GM23338 (cell line): Measurements from ENCODE around the gene TPO. TPM values are rescaled to one million over a fixed set of nuclear protein-coding genes. Genes with fewer than 3 reads are reported as not detected.

ENCODE experiments used
- ATAC-seq: fragments of 200-7000 bp; cut with Tn5 transposase; 3 replicates; pipeline ENCODE4 v1.9.1; 2020
- DNase-seq: peaks from one replicate; pipeline ENCODE4 v3.0.0-alpha.2; 2015; ENCODE audit warnings: low spot score
- H2AFZ ChIP-seq: fragments of 200-600 bp; sonication (generic); 2 replicates; pipeline ENCODE4 v1.8.0; 2016; ENCODE audit warnings: antibody characterized with exemption, mild to moderate bottlenecking, moderate library complexity
- H3F3A ChIP-seq: fragments of 200-600 bp; sonication (generic); replicated peaks from 2 replicates; pipeline ENCODE4 v1.8.0; 2017; ENCODE audit warnings: antibody characterized with exemption, mixed run types, low read depth
- H3K27ac ChIP-seq: fragments of 200-600 bp; sonication (generic); 2 replicates; pipeline ENCODE4 v1.6.1; 2016; ENCODE audit warnings: low read depth
- H3K27me3 ChIP-seq: fragments of 200-600 bp; sonication (generic); 2 replicates; pipeline ENCODE4 v1.8.0; 2016; ENCODE audit warnings: mild to moderate bottlenecking, mixed run types, moderate library complexity; ENCODE audit not compliant: insufficient read depth
- H3K36me3 ChIP-seq: fragments of 200-600 bp; sonication (generic); 2 replicates; pipeline ENCODE4 v1.8.0; 2016; ENCODE audit warnings: mild to moderate bottlenecking; ENCODE audit not compliant: insufficient read depth
- H3K4me1 ChIP-seq: fragments of 200-600 bp; sonication (generic); 2 replicates; pipeline ENCODE4 v1.8.0; 2016; ENCODE audit warnings: mild to moderate bottlenecking, moderate library complexity; ENCODE audit not compliant: insufficient read depth
- H3K4me2 ChIP-seq: fragments of 200-600 bp; sonication (generic); 2 replicates; pipeline ENCODE4 v1.7.1; 2017; ENCODE audit warnings: mixed run types
- H3K4me3 ChIP-seq: fragments of 200-600 bp; sonication (generic); 2 replicates; pipeline ENCODE4 v1.6.1; 2016; ENCODE audit warnings: mixed run types
- H3K79me2 ChIP-seq: fragments of 200-600 bp; sonication (generic); replicated peaks from 2 replicates; pipeline ENCODE4 v1.8.0; 2017; ENCODE audit warnings: mild to moderate bottlenecking; ENCODE audit not compliant: insufficient read depth
- H3K9me2 ChIP-seq: fragments of 200-600 bp; sonication (generic); 2 replicates; pipeline ENCODE4 v1.8.0; 2017; ENCODE audit not compliant: insufficient read depth
- H4K20me1 ChIP-seq: fragments of 200-600 bp; sonication (generic); replicated peaks from 2 replicates; pipeline ENCODE4 v1.8.0; 2017; ENCODE audit warnings: mild to moderate bottlenecking; ENCODE audit not compliant: insufficient read depth
- H3K27ac Mint-ChIP-seq: 2 replicates; pipeline ENCODE4 v1.8.0; 2020; ENCODE audit warnings: inconsistent platforms, mild to moderate bottlenecking, moderate library complexity, mixed read lengths
- H3K27me3 Mint-ChIP-seq: 3 replicates; pipeline ENCODE4 v1.8.0; 2022; ENCODE audit warnings: low read depth, mild to moderate bottlenecking, moderate library complexity, mixed read lengths, inconsistent platforms; ENCODE audit not compliant: insufficient read depth, poor library complexity
- H3K36me3 Mint-ChIP-seq: 3 replicates; pipeline ENCODE4 v1.8.0; 2021; ENCODE audit warnings: low read depth, mild to moderate bottlenecking, inconsistent platforms, moderate library complexity, mixed read lengths
- H3K4me1 Mint-ChIP-seq: 3 replicates; pipeline ENCODE4 v1.8.0; 2020; ENCODE audit warnings: mild to moderate bottlenecking, inconsistent platforms, mixed read lengths
- H3K4me3 Mint-ChIP-seq: 3 replicates; pipeline ENCODE4 v1.8.0; 2021; ENCODE audit warnings: moderate library complexity, mild to moderate bottlenecking, inconsistent platforms, mixed read lengths
- H3K9me3 Mint-ChIP-seq: 3 replicates; pipeline ENCODE4 v1.8.0; 2020; ENCODE audit warnings: moderate library complexity, mild to moderate bottlenecking, inconsistent platforms, mixed read lengths
- CREB1 ChIP-seq: fragments of 250-450 bp; sonication (Bioruptor Pico); IDR thresholded peaks from 2 replicates; pipeline ENCODE4 v1.5.0; 2020; ENCODE audit warnings: low read depth, mild to moderate bottlenecking, moderate library complexity
- ETS1 ChIP-seq: IDR thresholded peaks from 2 replicates; pipeline ENCODE4 v1.6.1; 2016; ENCODE audit warnings: antibody characterized with exemption
- JUNB ChIP-seq: IDR thresholded peaks from one replicate; pipeline ENCODE4 v1.6.1; 2016; ENCODE audit warnings: antibody characterized with exemption; ENCODE audit not compliant: unreplicated experiment
- REST ChIP-seq: IDR thresholded peaks from one replicate; pipeline ENCODE4 v1.6.1; 2018; ENCODE audit warnings: antibody characterized with exemption; ENCODE audit not compliant: unreplicated experiment
- STAT1 ChIP-seq: IDR thresholded peaks from one replicate; pipeline ENCODE4 v1.6.1; 2016; ENCODE audit warnings: antibody characterized with exemption; ENCODE audit not compliant: unreplicated experiment
- ZNF114 ChIP-seq: fragments of 250-450 bp; sonication (Bioruptor Pico); IDR thresholded peaks from 2 replicates; pipeline ENCODE4 v1.5.0; 2020; ENCODE audit warnings: mild to moderate bottlenecking, moderate library complexity
- ZNF331 ChIP-seq: fragments of 250-450 bp; sonication (Bioruptor Pico); IDR thresholded peaks from 2 replicates; pipeline ENCODE4 v1.5.0; 2020; ENCODE audit warnings: low read depth, mild to moderate bottlenecking, moderate library complexity
- ZNF462 ChIP-seq: fragments of 250-450 bp; sonication (Bioruptor Pico); IDR thresholded peaks from 2 replicates; pipeline ENCODE4 v1.5.0; 2020; ENCODE audit warnings: mild to moderate bottlenecking, moderate library complexity
- polyA plus RNA-seq: library from polyadenylated mRNA; unstranded; fragments of >200 nt; fragmentation: Nextera tagmentation; extraction: Ambion mirVana; gene quantifications from 2 replicates; pipeline ENCODE4 v1.2.1, GENCODE V29; 2016
- total RNA-seq: library from RNA; depleted of rRNA; stranded (reverse); fragments of >200 nt; shearing (Covaris generic); gene quantifications from 2 replicates; pipeline ENCODE4 v1.2.3, GENCODE V29; 2014

The TPO gene
- total and polyA plus RNA-seq, 2 experiments from 2014 or later, result 0.74 TPM; not detected in 1

DNA sequence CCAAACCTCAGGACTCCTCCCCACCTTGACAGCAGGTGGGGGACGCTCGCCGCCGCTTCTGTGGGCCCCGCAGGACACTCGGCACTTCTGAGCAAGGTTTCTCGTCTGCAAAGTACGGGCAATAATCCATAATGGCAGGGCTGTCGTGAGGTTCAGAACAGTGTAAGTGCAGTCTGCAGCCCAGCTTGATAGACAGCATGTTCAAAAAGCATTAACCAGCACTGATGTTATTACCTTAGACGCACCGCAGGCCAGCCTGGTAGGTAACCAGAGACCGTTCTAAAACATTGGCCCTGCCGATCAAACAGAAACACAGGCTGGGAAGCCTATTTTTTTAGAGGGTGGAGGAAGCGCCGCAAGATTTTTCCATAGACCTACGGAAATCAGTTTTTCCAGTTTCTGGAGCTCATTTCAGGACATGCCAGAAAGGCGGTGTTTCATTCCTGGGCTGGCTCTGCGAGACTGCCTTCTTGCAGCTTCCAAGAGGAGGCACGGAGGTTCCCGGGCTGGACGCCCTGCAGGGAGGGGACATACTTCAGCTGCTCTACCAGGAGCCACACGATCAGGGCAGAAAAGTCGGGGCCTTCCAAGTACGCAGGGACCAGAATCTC lies 148.7 kb downstream of the TPO start:
- Histone ChIP-seq H4K20me1 (no peaks in the 10 kb centered on the region), H3K27ac (no peak overlapping the region), H3K4me2 (no peak overlapping the region), H3K4me1 (no peaks in the 10 kb centered on the region), H2AFZ (no peak overlapping the region), H3K36me3 (no peaks in the 10 kb centered on the region), H3F3A (no peaks in the 10 kb centered on the region), H3K4me3 (no peak overlapping the region), H3K9me2 (no peaks in the 10 kb centered on the region), H3K27me3 (no peaks in the 10 kb centered on the region), H3K79me2 (no peaks in the 10 kb centered on the region)
- Mint-ChIP-seq H3K9me3 (0 out of 3 replicates have a peak, but pooled peaks cover under 1% of the 10 kb centered on the region), H3K4me3 (no peak overlapping the region), H3K36me3 (peaks cover 1% of the 10 kb centered on the region; the same call in 2 of the 3 replicates), H3K27me3 (peaks cover 10% of the 10 kb centered on the region), H3K27ac (no peak overlapping the region), H3K4me1 (peaks cover 18% of the 10 kb centered on the region; the same call in 2 of the 3 replicates)
- ATAC-seq, result peak; percentile 37
- no peak for TF ChIP-seq ZNF114 (CRISPR knock-in tag)
- no peak for TF ChIP-seq ZNF331 (CRISPR knock-in tag)
- no peak for TF ChIP-seq REST
- TF ChIP-seq STAT1, result no peak
- TF ChIP-seq CREB1 (CRISPR knock-in tag), result no peak
- TF ChIP-seq JUNB, result no peak
- no peak for TF ChIP-seq ZNF462 (CRISPR knock-in tag)
- no peak for TF ChIP-seq ETS1
- no peak for DNase-seq
